GM23248 (cell line): ENCODE measurements around the gene LRWD1.

Experiments
- EZH2 ChIP-seq: fragments of 200-600 bp; sonication (generic); IDR thresholded peaks from 2 replicates; pipeline ENCODE4 v1.6.1; 2018; ENCODE audit warnings: antibody characterized with exemption, mild to moderate bottlenecking; ENCODE audit not compliant: insufficient read depth, poor library complexity, severe bottlenecking
- EZH2phosphoT487 ChIP-seq: fragments of 200-600 bp; sonication (generic); IDR thresholded peaks from 2 replicates; pipeline ENCODE4 v1.6.1; 2018; ENCODE audit warnings: antibody characterized with exemption, moderate library complexity, mild to moderate bottlenecking, low read depth; ENCODE audit not compliant: insufficient read depth

DNA sequence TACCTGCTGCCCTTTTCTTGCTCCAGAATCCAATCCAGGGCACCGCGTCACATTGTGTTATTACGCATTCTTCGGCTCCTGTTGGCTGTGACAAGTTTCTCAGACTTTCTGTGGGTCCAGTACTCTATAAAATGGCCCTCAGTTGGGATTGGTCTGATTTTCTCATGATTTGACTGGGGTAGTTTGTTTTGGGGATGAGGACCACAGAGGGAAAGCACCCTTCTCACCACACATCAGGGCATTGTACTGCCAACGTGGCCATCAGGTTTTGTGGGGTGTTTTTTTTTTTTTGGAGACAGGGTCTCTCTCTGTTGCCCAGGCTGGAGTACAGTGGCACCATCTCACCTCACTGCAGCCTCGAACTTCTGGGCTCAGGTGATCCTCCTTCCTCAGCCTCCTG lies 48.4 kb upstream of the LRWD1 start:
- TF ChIP-seq EZH2 (no peak), EZH2phosphoT487 (no peak)
